ENCODE data around the gene PRMT5.
A peak's percentile ranks its signal among the peaks of the same experiment; 100 is the strongest.

PRMT5 gene

DNA sequence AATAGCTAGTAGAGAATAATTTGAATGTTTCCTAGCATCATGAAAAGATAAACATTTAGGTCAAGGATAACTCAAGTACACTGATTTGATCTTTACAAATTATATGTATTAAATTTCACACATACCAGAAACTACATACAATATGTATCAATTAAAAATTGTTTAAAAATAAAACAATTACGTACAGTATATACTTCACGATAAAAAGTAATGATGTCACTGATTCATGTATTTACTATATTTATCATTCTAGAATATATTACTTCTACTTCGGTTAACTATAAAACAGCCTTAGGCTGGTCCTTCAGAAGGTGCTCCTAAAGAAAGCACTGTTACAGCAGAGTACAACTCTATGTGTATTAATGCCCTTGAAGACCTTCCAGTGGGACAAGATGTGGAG is 21.7 kb downstream of the PRMT5 start:
- DNase-seq (ENCODE audit: low read depth in 2 of 2): no peak
- TF ChIP-seq, protein P1, sequence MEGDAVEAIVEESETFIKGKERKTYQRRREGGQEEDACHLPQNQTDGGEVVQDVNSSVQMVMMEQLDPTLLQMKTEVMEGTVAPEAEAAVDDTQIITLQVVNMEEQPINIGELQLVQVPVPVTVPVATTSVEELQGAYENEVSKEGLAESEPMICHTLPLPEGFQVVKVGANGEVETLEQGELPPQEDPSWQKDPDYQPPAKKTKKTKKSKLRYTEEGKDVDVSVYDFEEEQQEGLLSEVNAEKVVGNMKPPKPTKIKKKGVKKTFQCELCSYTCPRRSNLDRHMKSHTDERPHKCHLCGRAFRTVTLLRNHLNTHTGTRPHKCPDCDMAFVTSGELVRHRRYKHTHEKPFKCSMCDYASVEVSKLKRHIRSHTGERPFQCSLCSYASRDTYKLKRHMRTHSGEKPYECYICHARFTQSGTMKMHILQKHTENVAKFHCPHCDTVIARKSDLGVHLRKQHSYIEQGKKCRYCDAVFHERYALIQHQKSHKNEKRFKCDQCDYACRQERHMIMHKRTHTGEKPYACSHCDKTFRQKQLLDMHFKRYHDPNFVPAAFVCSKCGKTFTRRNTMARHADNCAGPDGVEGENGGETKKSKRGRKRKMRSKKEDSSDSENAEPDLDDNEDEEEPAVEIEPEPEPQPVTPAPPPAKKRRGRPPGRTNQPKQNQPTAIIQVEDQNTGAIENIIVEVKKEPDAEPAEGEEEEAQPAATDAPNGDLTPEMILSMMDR (IDR thresholded peaks at IDR 0.05; ENCODE audit: low read depth, low read length): no peak

DNA sequence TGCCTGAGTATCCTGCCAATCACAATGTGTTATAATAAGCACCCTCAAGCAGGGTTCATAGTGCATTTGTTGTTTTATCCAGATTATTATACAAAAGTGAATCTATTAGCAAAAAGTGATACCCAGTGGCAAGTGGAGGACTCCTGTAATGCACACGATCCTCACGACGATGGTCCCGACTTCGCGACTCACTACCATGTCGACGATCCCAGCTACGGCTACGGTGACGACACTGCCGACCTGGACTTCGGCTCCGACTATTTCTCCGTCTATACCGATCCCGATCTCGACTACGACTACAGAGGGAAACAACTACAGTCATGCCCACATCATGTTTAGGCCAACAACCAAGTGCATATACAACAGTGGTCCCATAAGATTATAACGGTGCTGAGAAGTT is 23.1 kb downstream of the PRMT5 start:
- TF ChIP-seq, protein P1 (IDR thresholded peaks at IDR 0.05; ENCODE audit: low read depth, low read length): no peak
- DNase-seq (ENCODE audit: low read depth in 2 of 2): no peak
- no peak overlapping the region for H3K4me3 ChIP-seq (replicated peaks in 1 of 2; ENCODE audit: low read depth in 2 of 2, low read length in 2 of 2)

More for the DNA sequence above, 21.7 kb downstream of the PRMT5 start:
- no peak overlapping the region for H3K4me3 ChIP-seq (replicated peaks in 1 of 2; ENCODE audit: low read depth in 2 of 2, low read length in 2 of 2)

DNA sequence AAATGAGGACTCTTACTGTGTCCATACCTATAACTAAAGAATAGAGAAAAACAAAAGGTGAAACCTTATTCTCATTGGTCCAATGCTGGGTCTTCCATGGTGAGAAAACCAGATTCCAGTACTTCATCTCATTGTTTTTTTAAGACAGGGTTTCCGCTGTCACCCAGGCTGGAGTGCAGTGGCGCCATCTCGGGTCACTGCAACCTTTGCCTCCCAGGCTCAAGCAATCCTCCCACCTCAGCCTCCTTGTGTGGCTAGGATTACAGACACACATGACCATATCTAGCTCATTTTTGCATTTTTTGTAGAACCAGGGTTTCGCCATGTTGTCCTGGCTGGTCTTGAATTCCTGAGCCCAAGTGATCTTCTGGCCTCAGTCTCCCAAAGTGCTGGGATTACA is 23.5 kb downstream of the PRMT5 start:
- TF ChIP-seq, protein P1 (IDR thresholded peaks at IDR 0.05; ENCODE audit: low read depth, low read length): no peak
- DNase-seq (ENCODE audit: low read depth in 2 of 2): no peak
- H3K4me3 ChIP-seq (replicated peaks in 1 of 2; ENCODE audit: low read depth in 2 of 2, low read length in 2 of 2): no peak overlapping the region

DNA sequence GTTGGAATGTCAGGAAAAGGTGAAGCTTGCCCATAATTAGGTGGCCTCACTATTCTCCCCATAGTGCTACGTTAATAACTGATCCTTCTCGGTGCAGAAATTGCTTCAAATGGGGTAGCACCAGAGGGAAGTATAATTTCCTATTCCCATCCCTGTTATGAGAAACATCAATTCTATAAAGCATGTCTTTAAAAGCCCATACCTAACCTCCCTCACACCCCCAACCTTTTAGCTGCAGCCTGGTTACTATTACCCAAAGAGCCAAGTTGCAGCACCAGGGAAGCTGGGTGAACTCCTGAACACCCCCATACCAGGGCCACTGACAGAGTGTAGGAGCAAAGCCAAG is 25.5 kb downstream of the PRMT5 start:
- no peak overlapping the region for H3K4me3 ChIP-seq (replicated peaks in 1 of 2; ENCODE audit: low read depth in 2 of 2, low read length in 2 of 2)
- DNase-seq (ENCODE audit: low read depth in 2 of 2): no peak
- TF ChIP-seq, protein P1 (IDR thresholded peaks at IDR 0.05; ENCODE audit: low read depth, low read length): no peak

DNA sequence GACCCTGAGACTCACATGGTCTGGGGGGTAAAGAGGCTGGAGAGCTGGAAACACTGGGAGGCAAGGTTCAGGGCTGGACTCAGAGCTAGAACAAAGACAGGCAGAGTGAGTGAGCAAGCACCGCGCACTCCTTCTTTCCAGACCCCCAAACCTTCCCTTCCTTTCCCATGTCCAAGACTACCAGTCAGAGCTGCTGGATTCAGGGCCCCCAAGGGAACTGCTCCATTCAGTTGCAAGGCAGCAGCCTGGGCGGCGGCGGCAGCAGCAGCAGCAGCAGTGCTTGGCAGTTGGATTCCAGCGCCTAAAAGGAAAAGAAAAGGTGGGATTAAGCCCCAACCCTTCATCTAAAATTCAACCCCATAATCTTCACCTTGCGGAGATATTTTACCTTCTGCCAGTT is 27.4 kb downstream of the PRMT5 start:
- DNase-seq (ENCODE audit: low read depth in 2 of 2): no peak
- H3K4me3 ChIP-seq (replicated peaks in 1 of 2; ENCODE audit: low read depth in 2 of 2, low read length in 2 of 2): no peak overlapping the region
- TF ChIP-seq, protein P1 (IDR thresholded peaks at IDR 0.05; ENCODE audit: low read depth, low read length): no peak

DNA sequence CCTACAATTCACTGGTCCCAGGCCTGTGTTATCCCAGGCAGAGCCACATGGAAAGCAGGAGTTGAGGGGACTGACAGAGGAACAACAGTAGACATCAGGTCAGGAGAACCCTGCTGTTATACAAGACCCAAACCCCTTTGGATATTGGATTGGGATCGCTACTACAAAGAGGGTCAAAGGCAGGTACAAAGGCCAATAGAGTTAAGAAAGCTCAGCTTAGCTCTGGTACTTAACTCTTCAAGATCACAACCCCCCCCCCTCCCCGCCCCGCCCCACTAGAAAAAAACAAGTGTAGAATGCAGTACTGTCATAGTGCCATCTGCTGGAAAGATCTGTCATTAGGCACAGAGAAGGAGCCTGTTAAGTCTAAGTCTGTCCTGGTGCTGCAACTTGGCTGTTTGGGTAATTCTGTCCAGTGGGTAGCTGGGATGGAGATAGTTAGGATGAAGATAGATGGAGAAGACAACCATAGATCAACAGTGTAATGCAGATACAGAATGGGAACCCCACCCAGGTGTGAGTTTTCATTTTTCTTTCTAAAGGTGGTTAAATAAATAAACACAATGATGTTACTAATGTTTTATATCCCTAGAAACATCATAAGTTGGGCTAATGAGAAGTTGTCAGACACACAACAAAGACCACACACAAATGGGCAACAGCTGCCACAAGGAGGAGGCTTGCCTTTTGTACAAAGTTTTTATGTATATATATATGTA is 28.9 kb downstream of the PRMT5 start:
- no peak overlapping the region for H3K4me3 ChIP-seq (replicated peaks in 1 of 2; ENCODE audit: low read depth in 2 of 2, low read length in 2 of 2)
- peak; percentile 82 to 85 for DNase-seq (ENCODE audit: low read depth in 2 of 2)
- TF ChIP-seq, protein P1 (IDR thresholded peaks at IDR 0.05; ENCODE audit: low read depth, low read length): peak; percentile 65

All from cardiac fibroblast (primary cell).